ENCODE results near the gene TLCD1. TPM values are rescaled to one million over a fixed set of nuclear protein-coding genes. Genes with fewer than 3 reads are reported as not detected.

The TLCD1 gene
- polyA plus RNA-seq, 1 experiment = 11.8 TPM

DNA sequence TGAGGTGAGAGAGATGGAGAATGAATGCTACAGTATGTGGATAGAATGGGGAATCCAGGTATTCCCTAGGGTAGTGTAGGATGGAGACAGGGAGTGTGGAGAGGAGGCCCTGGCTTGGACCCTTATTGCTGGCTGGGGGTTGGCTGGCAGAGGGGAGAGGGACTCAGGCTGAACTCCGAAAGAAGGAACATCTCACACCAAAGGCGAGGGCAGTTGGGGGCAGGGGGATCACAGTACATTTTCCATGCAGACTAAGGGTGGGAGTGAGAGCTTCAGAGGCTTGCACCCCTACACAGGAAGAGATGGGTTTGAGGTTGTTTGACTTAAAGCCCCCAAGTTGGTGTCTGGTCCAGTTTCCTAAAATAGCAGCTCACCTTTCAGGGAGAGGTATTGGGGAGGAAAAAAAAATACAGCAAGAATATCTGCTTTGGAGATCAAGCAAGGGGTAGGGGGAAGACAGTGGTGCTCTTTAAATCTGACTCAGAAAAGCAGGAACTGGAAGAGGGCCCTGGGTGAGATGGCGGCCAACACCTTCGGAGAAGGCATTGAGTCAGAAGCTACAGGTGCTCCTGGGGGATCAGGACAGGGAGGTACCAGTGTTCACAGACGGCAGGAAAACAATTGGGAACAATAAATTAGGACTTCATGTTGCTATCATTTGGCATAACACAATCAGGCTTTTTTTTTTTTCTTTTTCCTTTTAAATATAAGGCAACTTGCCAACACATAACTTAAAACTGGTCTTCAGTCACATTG, 30.2 kb upstream of the TLCD1 start:
- Histone ChIP-seq H3K27me3 (ENCODE audit: control insufficient read depth, insufficient read depth, low read length) (no peaks in the 10 kb centered on the region), H3K27ac (ENCODE audit: low read depth, low read length) (no peak overlapping the region), H3K4me3 (ENCODE audit: low read depth, low read length) (no peak overlapping the region), H3K9me3 (ENCODE audit: control insufficient read depth, insufficient read depth, low read length) (no peaks in the 10 kb centered on the region)
- CTCF ChIA-PET = interaction anchor here (1.2 kb wide), 1 partner anchor 29 kb away, joined by 3 read pairs; no protein-coding TSS in a partner anchor
- POLR2A ChIA-PET = no interaction called here
- no peak for DNase-seq (ENCODE audit: low read depth, low spot score)
- no peak for TF ChIP-seq CTCF (IDR thresholded peaks at IDR 0.05; ENCODE audit: low read depth, low read length)

GRCh38 chr17:28755486-28755885, 29.5 kb upstream of the TLCD1 start:
- no peaks in the 10 kb centered on the region for H3K9me3 ChIP-seq (ENCODE audit: control insufficient read depth, insufficient read depth, low read length)
- no peak overlapping the region for H3K4me3 ChIP-seq (ENCODE audit: low read depth, low read length)
- CTCF ChIA-PET = interaction anchor here (7.3 kb wide), 1 partner anchor 7 kb away, joined by 100 read pairs; no protein-coding TSS in a partner anchor
- no peak for TF ChIP-seq CTCF (IDR thresholded peaks at IDR 0.05; ENCODE audit: low read depth, low read length)
- H3K27ac ChIP-seq (ENCODE audit: low read depth, low read length) = no peak overlapping the region
- no peaks in the 10 kb centered on the region for H3K27me3 ChIP-seq (ENCODE audit: control insufficient read depth, insufficient read depth, low read length)
- POLR2A ChIA-PET = no interaction called here
- DNase-seq (ENCODE audit: low read depth, low spot score) = no peak

GRCh38 chr17:28751600-28752366, 25.8 kb upstream of the TLCD1 start:
- no peak for DNase-seq (ENCODE audit: low read depth, low spot score)
- POLR2A ChIA-PET = interaction anchor here (2.6 kb wide), 1 partner anchor 25 kb away, joined by 12 read pairs; no protein-coding TSS in a partner anchor
- H3K27me3 ChIP-seq (ENCODE audit: control insufficient read depth, insufficient read depth, low read length) = no peaks in the 10 kb centered on the region

DNA sequence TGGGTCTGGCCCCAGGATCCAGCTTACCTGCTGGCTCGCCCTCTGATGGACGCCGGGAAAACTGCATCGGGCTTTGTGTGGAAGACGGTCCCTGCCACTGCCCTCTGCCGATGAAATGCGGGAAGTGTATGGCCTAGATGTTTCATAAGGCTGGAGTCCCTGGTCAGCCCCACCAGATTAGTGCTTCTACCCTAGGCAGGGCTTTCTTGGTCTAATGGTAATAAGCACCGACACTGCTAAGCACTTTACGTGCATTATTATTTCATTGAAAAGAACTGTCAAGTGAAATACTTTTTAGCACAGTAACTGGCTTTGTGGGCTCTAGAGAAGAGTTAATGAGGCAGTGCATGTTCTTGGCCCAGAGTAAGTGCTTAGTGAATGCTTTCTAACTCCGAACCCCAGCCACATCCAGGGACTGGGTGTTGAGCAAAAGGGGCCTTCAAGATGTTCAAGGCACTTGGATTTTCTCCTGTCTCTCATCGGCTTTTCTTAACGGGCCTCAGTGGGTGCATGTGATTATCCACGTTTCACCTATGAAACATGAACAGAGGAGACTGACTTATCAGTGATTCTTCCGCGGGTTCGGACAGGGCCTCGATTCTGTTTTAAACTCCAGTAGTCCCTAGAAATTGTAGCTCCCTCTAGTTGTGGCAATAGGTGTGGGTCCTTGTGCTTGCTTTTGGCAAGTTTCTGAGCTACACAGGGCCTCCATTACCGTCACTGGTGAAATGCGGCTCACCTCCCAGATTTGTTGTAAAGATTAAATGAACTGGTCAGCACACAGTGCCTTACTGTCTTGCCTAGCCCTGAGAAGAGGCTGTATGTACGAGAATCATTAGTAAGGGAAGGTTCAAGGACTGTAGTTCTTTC, 24.4 kb upstream of the TLCD1 start:
- POLR2A ChIA-PET = interaction anchor here (1.7 to 2.9 kb wide), 2 partner anchors 23 to 31 kb away, joined by 7 to 23 read pairs; partner anchors contain the start of genes RPL23A and TLCD1

More at GRCh38 chr17:28751600-28752366, 25.8 kb upstream of the TLCD1 start:
- H3K4me3 ChIP-seq (ENCODE audit: low read depth, low read length) = no peak overlapping the region
- no peaks in the 10 kb centered on the region for H3K9me3 ChIP-seq (ENCODE audit: control insufficient read depth, insufficient read depth, low read length)
- CTCF ChIA-PET = interaction anchor here (0.6 to 15.1 kb wide), 8 partner anchors 11 to 227 kb away, joined by 3 to 193 read pairs (median 6); partner anchors contain the start of genes NEK8 and TLCD1
- no peak overlapping the region for H3K27ac ChIP-seq (ENCODE audit: low read depth, low read length)
- TF ChIP-seq CTCF (IDR thresholded peaks at IDR 0.05; ENCODE audit: low read depth, low read length) = no peak

More for the DNA sequence above, 24.4 kb upstream of the TLCD1 start:
- DNase-seq (ENCODE audit: low read depth, low spot score) = peak; percentile 88
- Histone ChIP-seq H3K9me3 (ENCODE audit: control insufficient read depth, insufficient read depth, low read length) (no peaks in the 10 kb centered on the region; the same call in 1 of the 2 replicates), H3K27me3 (ENCODE audit: control insufficient read depth, insufficient read depth, low read length) (no peaks in the 10 kb centered on the region), H3K27ac (ENCODE audit: low read depth, low read length) (peak overlapping the region; percentile 11), H3K4me3 (ENCODE audit: low read depth, low read length) (no peak overlapping the region)
- CTCF ChIA-PET = interaction anchor here (0.6 to 15.1 kb wide), 26 partner anchors 10 to 199 kb away, joined by 3 to 193 read pairs (median 4); partner anchors contain the start of genes FAM222B, NEK8, RPL23A and TLCD1
- peak; percentile 100 for TF ChIP-seq CTCF (IDR thresholded peaks at IDR 0.05; ENCODE audit: low read depth, low read length)
